NCI-H2029 treated with DMSO at 0.1 percent for 48 hours (cell line): ENCODE results near the gene CCN2.
"Not testable (repeated sequence)": the region's sequence is repeated elsewhere in the genome, so short reads cannot be mapped to it uniquely, and the experiment has no call there.

ENCODE experiments used
- DNase-seq: peaks from one replicate; lab custom pipeline; 2025; lab: John Stamatoyannopoulos, UW

The CCN2 gene

DNA sequence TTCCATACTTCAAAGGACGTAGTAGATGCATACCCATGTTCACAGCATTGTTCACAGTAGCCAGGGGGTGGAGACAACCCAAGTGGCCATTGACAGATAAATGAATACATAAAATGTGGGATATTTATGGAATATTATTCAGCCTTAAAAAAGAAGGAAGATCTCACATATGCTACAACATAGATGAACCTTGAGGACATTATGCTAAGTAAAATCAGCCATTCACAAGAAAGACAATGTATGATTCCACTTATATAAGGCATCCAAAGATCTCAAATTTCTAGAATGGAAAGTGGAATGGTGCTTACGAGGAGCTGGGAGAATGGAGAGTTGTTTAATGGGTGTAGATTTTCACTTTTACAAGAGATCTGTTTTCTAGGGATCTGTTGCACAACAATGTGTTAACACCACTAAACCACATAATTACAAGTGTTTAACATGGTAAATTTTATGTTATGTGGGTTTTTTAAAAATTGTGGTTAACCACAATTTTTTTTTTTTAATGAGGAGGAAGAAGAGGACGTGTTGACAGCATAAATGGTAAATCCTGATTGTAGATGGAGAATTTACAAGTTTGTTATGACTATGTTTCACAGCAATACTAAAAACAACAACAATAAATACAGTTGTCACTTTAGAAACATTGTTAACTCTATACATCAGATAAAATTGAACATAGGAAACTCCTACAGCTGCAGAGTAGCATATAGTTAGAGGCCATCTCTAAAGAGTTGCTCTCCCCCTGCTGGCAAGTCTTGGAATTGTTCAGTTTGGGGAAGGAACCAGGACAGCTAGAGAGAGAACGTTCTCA lies 41.6 kb downstream of the CCN2 start:
- peak; percentile 3 for DNase-seq

DNA sequence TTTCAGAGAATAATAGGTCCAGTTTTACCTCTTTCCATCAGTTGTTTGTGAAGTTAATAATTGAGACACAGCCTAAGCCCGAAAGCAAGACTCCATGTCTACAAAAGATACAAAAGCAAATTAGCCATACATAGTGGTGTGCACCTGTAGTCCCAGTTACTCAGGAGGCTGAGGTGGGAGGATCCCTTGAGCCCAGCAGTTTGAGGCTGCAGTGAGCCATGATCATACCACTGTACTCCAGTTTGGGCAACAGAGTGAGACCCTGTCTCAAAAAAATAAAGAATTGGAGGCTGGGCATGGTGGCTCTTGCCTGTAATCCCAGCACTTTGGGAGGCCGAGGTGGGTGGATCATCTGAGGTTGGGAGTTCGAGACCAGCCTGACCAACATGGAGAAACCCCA lies 42.4 kb downstream of the CCN2 start:
- DNase-seq: not testable (repeated sequence)

DNA sequence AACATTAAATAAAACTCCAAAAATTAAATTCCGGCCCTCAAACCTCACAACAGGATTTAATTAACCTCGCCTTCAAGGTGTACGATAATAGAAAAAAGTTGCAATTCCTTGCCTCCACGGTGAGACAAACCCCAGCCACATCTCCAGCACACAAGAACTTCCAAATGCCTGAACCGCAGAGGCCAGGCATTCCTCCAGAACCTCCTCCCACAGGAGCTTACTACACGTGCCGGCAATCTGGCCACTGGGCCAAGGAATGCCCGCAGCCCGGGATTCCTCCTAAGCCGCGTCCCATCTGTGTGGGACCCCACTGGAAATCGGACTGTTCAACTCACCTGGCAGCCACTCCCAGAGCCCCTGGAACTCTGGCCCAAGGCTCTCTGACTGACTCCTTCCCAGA lies 47.4 kb downstream of the CCN2 start:
- DNase-seq: not testable (repeated sequence)

DNA sequence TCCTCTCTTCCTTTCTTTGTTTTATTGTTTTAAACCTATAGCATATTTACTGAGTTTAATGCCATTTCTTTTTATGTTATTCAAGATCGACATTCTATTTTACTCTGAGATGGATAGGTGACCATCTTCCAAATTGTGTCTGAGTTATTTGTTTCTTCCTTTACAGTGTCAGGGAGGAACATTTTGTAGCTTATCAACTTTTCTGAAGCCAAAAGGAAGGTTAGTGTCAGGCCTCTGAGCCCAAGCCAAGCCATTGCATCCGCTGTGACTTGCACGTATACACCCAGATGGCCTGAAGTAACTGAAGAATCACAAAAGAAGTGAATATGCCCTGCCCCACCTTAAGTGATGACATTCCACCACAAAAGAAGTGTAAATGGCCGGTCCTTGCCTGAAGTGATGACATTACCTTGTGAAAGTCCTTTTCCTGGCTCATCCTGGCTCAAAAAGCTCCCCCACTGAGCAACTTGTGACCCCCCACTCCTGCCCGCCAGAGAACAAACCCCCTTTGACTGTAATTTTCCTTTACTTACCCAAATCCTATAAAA lies 49.8 kb downstream of the CCN2 start:
- DNase-seq: not testable (repeated sequence)

DNA sequence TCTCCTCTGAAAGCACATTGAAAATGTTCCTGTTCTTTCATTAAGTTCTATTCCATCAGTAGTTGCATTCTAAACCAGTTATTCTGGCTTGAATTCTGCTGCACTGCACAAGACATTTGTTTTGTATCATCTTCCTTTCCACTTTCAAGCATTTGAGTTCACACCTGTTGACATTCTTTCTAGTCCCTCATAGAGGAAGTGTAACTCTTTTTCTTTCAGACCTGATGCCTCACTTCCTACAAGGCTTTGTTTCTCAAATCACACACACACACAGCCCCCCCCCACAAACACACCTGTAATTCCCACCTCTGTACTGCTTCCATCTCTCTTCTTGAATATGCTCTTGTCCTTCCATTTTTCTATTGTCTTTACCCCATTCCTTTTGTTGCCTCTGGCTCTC lies 50.9 kb downstream of the CCN2 start:
- DNase-seq: no peak

DNA sequence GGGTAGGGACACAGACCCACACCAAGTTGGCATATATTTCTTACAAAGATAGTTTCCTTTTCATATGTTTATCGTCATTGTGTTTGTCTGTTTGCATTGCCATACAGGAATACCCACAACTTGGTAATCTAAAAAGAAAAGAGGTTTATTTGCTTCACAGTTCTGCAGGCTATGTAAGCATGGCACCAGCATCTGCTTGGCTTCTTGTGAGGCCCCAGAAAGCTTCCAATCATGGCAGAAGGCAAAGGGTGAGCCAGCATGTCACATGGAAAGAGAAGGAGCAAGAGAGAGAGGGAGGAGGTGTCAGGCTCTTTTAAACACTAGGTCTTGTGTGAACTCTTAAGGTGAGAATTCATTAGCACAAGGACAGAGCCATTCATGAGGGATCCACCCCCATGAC lies 52.5 kb downstream of the CCN2 start:
- no peak for DNase-seq
